BJ (cell line): ENCODE results near the gene CDC7. TPM values are rescaled to one million over a fixed set of nuclear protein-coding genes. Genes with fewer than 3 reads are reported as not detected.

Source experiments
- CTCF ChIA-PET: fragments of 350-600 bp; formaldehyde crosslinking; extraction: SDS; loops from one replicate; lab custom pipeline; 2021; ENCODE audit warnings: antibody characterized with exemption, inconsistent platforms; lab: Yijun Ruan, JAX
- POLR2A ChIA-PET: fragments of 300-600 bp; sonication (Branson Sonifier 250); formaldehyde crosslinking; extraction: SDS; loops from one replicate; lab custom pipeline; 2021; ENCODE audit warnings: antibody characterized with exemption; lab: Charles Lee
- DNase-seq: peaks from one replicate; pipeline ENCODE4 v3.0.0-alpha.2; 2011; ENCODE audit warnings: low read depth
- H3K27me3 ChIP-seq: 2 replicates; pipeline ENCODE4 v1.6.0; 2011; ENCODE audit warnings: low read length; ENCODE audit not compliant: control insufficient read depth, insufficient read depth
- H3K36me3 ChIP-seq: 2 replicates; pipeline ENCODE4 v1.5.1; 2011; ENCODE audit warnings: low read length; ENCODE audit not compliant: control insufficient read depth, insufficient read depth
- H3K4me3 ChIP-seq: 2 replicates; pipeline ENCODE4 v1.5.1; 2011; ENCODE audit warnings: low read depth, mild to moderate bottlenecking, control low read depth, low read length
- polyA plus RNA-seq: library from polyadenylated mRNA; depleted of rRNA; stranded (reverse); fragments of >200 nt; gene quantifications from 2 replicates; pipeline ENCODE4 v1.2.3, GENCODE V29; 2011
- TF ChIP-seq, protein P1 (sequence below): IDR thresholded peaks from 2 replicates; pipeline ENCODE4 v1.5.1; 2011; ENCODE audit warnings: low read depth, mild to moderate bottlenecking, control low read depth, inconsistent platforms, low read length, moderate library complexity; ENCODE audit not compliant: insufficient read depth

CDC7 gene
- polyA plus RNA-seq, 1 experiment, result 2.6 TPM

GRCh38 chr1:91546876-91547275 lies 46.2 kb downstream of the CDC7 start:
- TF ChIP-seq, protein P1, sequence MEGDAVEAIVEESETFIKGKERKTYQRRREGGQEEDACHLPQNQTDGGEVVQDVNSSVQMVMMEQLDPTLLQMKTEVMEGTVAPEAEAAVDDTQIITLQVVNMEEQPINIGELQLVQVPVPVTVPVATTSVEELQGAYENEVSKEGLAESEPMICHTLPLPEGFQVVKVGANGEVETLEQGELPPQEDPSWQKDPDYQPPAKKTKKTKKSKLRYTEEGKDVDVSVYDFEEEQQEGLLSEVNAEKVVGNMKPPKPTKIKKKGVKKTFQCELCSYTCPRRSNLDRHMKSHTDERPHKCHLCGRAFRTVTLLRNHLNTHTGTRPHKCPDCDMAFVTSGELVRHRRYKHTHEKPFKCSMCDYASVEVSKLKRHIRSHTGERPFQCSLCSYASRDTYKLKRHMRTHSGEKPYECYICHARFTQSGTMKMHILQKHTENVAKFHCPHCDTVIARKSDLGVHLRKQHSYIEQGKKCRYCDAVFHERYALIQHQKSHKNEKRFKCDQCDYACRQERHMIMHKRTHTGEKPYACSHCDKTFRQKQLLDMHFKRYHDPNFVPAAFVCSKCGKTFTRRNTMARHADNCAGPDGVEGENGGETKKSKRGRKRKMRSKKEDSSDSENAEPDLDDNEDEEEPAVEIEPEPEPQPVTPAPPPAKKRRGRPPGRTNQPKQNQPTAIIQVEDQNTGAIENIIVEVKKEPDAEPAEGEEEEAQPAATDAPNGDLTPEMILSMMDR, result peak; percentile 13; the same call in 1 of the 2 replicates
- CTCF ChIA-PET, result no interaction called here
- Histone ChIP-seq H3K27me3 (peaks cover 8% of the 10 kb centered on the region), H3K36me3 (no peaks in the 10 kb centered on the region), H3K4me3 (no peak overlapping the region)
- POLR2A ChIA-PET, result no interaction called here
- DNase-seq, result no peak

GRCh38 chr1:91548376-91549040 lies 47.9 kb downstream of the CDC7 start:
- ChIA-PET CTCF (interaction anchor here (1.5 kb wide), 1 partner anchor 9 kb away, joined by 5 read pairs; no protein-coding TSS in a partner anchor), POLR2A (no interaction called here)
- peaks cover 8% of the 10 kb centered on the region for H3K27me3 ChIP-seq
- no peaks in the 10 kb centered on the region for H3K36me3 ChIP-seq
- H3K4me3 ChIP-seq, result no peak overlapping the region
- DNase-seq, result no peak
- TF ChIP-seq, protein P1, result no peak

GRCh38 chr1:91549041-91549735 lies 48.5 kb downstream of the CDC7 start:
- TF ChIP-seq, protein P1, result no peak
- ChIA-PET CTCF (interaction anchor here (1.5 kb wide), 1 partner anchor 9 kb away, joined by 5 read pairs; no protein-coding TSS in a partner anchor), POLR2A (no interaction called here)
- no peak overlapping the region for H3K4me3 ChIP-seq
- no peaks in the 10 kb centered on the region for H3K36me3 ChIP-seq
- DNase-seq, result no peak
- H3K27me3 ChIP-seq, result peaks cover 8% of the 10 kb centered on the region

- POLR2A ChIA-PET, result no interaction called here
- TF ChIP-seq, protein P1, result no peak
- CTCF ChIA-PET, result no interaction called here
- Histone ChIP-seq H3K36me3 (no peaks in the 10 kb centered on the region), H3K4me3 (no peak overlapping the region), H3K27me3 (peaks cover 2% of the 10 kb centered on the region; the same call in 1 of the 2 replicates)
- DNase-seq, result no peak
Measured at GRCh38 chr1:91550961-91551360, 50.3 kb downstream of the CDC7 start.

DNA sequence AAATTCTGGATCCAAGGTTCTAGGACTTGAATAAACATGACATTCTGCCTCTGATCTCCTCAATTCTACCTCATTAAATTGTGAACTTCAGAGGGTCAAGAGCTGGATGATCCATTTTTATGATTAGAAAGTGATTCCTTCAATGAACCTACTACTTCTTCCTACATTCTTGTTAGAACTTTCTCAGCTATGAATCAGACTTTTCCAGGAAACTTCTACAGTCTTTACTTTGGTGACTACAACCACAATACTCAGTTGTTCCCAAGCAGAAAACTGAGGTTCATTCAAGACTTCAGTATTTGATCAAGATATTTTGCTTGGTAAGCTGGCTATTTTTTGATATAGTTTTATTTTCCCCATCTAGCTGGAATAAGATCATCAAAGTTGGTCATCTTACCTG lies 51.4 kb downstream of the CDC7 start:
- H3K27me3 ChIP-seq, result no peaks in the 10 kb centered on the region
- CTCF ChIA-PET, result no interaction called here
- POLR2A ChIA-PET, result no interaction called here
- no peak for DNase-seq
- no peak overlapping the region for H3K4me3 ChIP-seq
- H3K36me3 ChIP-seq, result no peaks in the 10 kb centered on the region
- TF ChIP-seq, protein P1, result no peak
